ENCODE data around the gene ATP2C2. TPM values are rescaled to one million over a fixed set of nuclear protein-coding genes. Genes with fewer than 3 reads are reported as not detected.

Gene ATP2C2
- total and polyA plus RNA-seq, 9 of the 15 experiments (the other 6 are each of a cell fraction or from before 2014, with no cell fraction given): 0.75 TPM; not detected in 8

DNA sequence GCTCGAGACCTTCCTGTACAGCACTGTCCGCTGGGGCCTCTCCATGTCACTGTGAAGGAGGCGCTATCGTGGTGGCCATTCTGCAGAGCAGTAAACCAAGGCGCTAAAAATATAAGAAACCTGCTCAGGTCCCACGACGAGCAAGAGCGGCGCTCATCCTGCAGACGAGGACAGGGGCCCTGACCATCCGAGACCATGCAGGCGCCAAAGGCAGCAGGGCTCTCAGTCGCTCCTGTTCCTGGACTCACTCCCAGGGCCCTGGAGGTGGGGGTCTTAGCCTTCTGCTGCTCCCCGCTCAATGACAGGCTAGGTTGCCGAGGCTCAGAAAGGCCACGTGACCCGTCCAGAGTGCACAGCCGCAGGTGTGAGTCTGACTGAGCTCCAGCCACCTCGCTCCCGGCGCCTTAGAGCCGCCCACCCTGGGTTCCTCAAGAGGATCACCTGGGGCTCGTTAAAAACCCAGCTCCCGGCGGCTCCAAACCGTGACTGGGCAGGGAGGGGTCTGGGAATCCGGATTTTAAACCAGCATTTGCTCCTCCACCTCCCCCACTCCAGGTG lies 509 bp upstream of the ATP2C2 start:
- H3K4me1 ChIP-seq (replicated peaks in 1 of 2; ENCODE audit: control insufficient read depth in 2 of 2, insufficient read depth in 2 of 2, low read length in 2 of 2): peaks cover 0 to 12% of the 10 kb centered on the region in 2 experiments; a peak in 2 of 5 replicates
- H3K9me3 ChIP-seq (replicated peaks; ENCODE audit: control insufficient read depth, insufficient read depth, low read depth, low read length): no peaks in the 10 kb centered on the region
- no peaks in the 10 kb centered on the region for H3K9me1 ChIP-seq (ENCODE audit: control insufficient read depth, insufficient read depth, low read length)
- H3K27ac ChIP-seq (ENCODE audit: extremely low read depth, low read depth, low read length): no peak overlapping the region
- TF ChIP-seq RAD51 (IDR thresholded peaks at IDR 0.05; ENCODE audit: borderline replicate concordance, low read depth) (peak; percentile 51; the same call in 1 of the 2 replicates), ZNF561 (CRISPR knock-in tag; conservative IDR thresholded peaks at IDR 0.05) (no peak), PCBP2 (IDR thresholded peaks at IDR 0.05; ENCODE audit: low read depth, low read length, poor library complexity, severe bottlenecking) (no peak), HDAC8 (tag; IDR thresholded peaks at IDR 0.05) (no peak), CHCHD3 (CRISPR knock-in tag; IDR thresholded peaks at IDR 0.05) (no peak), SRSF1 (IDR thresholded peaks at IDR 0.05; ENCODE audit: low read depth, low read length) (no peak)
- TF ChIP-seq, protein P1, sequence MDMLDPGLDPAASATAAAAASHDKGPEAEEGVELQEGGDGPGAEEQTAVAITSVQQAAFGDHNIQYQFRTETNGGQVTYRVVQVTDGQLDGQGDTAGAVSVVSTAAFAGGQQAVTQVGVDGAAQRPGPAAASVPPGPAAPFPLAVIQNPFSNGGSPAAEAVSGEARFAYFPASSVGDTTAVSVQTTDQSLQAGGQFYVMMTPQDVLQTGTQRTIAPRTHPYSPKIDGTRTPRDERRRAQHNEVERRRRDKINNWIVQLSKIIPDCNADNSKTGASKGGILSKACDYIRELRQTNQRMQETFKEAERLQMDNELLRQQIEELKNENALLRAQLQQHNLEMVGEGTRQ (CRISPR knock-in tag; IDR thresholded peaks at IDR 0.05): peak; percentile 64
- TF ChIP-seq, protein P2, sequence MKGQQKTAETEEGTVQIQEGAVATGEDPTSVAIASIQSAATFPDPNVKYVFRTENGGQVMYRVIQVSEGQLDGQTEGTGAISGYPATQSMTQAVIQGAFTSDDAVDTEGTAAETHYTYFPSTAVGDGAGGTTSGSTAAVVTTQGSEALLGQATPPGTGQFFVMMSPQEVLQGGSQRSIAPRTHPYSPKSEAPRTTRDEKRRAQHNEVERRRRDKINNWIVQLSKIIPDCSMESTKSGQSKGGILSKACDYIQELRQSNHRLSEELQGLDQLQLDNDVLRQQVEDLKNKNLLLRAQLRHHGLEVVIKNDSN (CRISPR knock-in tag; IDR thresholded peaks at IDR 0.05): peak; percentile 43
- TF ChIP-seq, protein P3, sequence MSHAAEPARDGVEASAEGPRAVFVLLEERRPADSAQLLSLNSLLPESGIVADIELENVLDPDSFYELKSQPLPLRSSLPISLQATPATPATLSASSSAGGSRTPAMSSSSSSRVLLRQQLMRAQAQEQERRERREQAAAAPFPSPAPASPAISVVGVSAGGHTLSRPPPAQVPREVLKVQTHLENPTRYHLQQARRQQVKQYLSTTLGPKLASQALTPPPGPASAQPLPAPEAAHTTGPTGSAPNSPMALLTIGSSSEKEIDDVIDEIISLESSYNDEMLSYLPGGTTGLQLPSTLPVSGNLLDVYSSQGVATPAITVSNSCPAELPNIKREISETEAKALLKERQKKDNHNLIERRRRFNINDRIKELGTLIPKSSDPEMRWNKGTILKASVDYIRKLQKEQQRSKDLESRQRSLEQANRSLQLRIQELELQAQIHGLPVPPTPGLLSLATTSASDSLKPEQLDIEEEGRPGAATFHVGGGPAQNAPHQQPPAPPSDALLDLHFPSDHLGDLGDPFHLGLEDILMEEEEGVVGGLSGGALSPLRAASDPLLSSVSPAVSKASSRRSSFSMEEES (CRISPR knock-in tag; IDR thresholded peaks at IDR 0.05): peak; percentile 31; the same call in 1 of the 2 replicates
- no peaks in the 10 kb centered on the region for H3K79me2 ChIP-seq (ENCODE audit: control insufficient read depth, insufficient read depth, low read length)
- no peak overlapping the region for H3K4me3 ChIP-seq
- H3K27me3 ChIP-seq (ENCODE audit: control insufficient read depth in 2 of 2, insufficient read depth in 2 of 2, low read length in 2 of 2): peaks cover 36 to 78% of the 10 kb centered on the region in 2 experiments
- no peaks in the 10 kb centered on the region for H3K36me3 ChIP-seq (ENCODE audit: control insufficient read depth, insufficient read depth, low read length)
- no peak overlapping the region for H3K4me2 ChIP-seq (ENCODE audit: insufficient read depth, low read length)
- in situ Hi-C loops (cut with MboI) (no loop called here), intact Hi-C loops (cut with micrococcal nuclease) (no loop called here)
- BruUV-seq (replicated peaks): no TSS peak
- ATAC-seq: peak; percentile 37
- 0 out of 4 replicates have a peak overlapping the region, but pooled peaks of 1 of the 2 experiments have one; percentile 18 for H3K9ac ChIP-seq (ENCODE audit: insufficient read depth in 1 of 2, low read depth in 2 of 2, low read length in 2 of 2)
- FAIRE-seq: no peak
- POLR2A ChIA-PET: interaction anchor here (0.6 kb wide), 1 partner anchor 22 kb away, joined by 4 read pairs; no protein-coding TSS in a partner anchor
- whole genome bisulfite sequencing (ENCODE audit: insufficient coverage, low coverage, missing lambda C conversion rate): under 1% methylated on average over 26 of the region's 27 CpGs
- DNase-seq (ENCODE audit: extremely low read depth in 1 of 4, low spot score in 3 of 4): no peak
- CTCF ChIA-PET (ENCODE audit: low intra/inter-chr PET ratio): no interaction called here
- no peak overlapping the region for H2AFZ ChIP-seq (ENCODE audit: low read depth, low read length)
- H4K20me1 ChIP-seq (replicated peaks; ENCODE audit: control insufficient read depth, insufficient read depth, low read length): no peaks in the 10 kb centered on the region

Data from K562 (cell line).